NCI-H2081 (cell line): ENCODE results near the gene DOHH.

Experiments
- DNase-seq, 2 experiments: peaks; one replicate each; lab custom pipeline; 2025; lab: John Stamatoyannopoulos, UW

Gene DOHH

DNA sequence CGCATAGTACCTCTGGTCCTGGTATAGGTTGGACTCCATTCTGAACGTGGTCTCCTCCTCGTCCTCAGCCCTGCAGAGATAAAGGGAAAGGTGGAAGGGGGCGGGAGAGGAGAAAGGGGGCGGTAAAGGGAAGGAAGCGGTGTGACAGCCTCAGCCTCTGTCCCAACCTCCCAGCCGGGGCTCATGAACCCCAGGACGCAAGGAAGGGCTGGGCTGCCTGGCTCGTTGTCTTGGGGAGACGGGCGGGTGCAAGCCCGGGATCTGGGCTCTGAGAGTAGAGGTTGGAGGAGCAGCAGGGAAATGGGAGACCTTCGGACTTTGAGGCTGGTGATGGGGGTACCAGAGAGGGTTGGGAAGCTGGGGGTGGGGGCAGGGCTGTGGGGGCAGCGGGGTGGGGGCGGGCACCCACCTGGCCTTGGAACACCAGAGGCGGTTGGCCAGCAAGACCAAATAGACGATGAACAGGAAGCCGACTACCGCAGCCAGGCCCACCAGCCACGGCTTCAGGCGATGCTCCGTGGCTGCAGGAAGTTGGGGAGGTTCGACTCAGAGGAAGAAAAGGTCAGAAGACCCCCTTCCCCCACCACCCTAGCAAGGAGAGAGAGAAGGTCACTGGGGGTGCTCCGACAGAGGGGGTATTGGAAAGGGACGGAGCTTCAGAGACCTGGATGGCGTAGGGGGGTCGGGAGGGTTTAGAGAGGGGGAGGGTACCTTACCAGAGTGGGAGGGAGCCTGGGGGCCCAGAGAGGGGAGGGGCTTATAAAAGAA lies 21.9 kb downstream of the DOHH start:
- no peak for DNase-seq

DNA sequence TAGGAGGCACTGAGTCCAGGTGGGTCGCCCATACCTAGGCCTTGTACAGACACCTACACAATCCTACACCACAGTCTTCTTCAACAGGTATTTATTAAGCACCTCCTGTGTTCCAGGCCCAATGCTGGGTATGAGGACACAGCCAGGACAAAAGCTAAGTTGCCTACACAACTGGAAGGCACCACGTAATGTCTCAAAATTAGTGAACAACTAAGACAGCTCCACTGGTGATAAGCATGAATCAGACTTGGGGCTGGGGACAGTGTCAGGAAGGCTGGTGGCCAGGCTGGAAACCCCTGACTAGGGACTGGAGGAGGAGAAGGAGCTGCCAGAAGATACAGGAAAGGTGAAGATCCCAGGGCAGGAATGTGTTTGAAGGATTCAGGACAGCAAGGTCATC lies 22.5 kb downstream of the DOHH start:
- no peak for DNase-seq

DNA sequence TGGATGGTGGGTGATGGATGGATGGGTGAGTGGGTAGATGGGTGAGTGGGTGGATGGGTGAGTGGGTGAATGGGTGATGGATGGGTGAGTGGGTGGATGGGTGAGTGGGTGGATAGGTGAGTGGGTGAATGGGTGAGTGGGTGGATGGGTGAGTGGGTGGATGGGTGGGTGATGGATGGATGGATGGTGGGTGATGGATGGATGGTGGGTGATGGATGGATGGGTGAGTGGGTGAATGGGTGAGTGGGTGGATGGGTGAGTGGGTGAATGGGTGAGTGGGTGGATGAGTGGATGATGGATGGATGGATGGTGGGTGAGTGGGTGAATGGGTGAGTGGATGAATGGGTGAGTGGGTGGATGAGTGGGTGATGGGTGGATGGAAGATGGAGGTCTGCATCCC lies 23.0 kb downstream of the DOHH start:
- no peak for DNase-seq

DNA sequence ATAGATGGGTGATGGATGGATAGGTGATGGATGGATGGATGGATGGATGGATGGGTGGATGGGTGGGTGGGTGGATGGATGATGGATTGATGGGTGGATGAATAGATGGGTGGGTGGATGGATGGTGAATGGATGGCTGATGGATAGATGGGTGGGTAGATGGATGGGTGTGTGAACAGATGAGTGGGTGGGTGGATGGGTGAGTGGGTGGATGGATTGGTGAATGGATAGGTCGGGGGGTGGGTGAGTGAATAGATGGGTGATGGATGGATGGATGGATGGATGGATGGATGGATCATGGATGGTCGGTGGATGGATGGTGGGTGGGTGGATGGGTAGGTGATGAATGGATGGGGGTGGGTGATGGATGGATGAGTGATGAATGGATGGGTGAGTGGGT lies 23.6 kb downstream of the DOHH start:
- no peak for DNase-seq

DNA sequence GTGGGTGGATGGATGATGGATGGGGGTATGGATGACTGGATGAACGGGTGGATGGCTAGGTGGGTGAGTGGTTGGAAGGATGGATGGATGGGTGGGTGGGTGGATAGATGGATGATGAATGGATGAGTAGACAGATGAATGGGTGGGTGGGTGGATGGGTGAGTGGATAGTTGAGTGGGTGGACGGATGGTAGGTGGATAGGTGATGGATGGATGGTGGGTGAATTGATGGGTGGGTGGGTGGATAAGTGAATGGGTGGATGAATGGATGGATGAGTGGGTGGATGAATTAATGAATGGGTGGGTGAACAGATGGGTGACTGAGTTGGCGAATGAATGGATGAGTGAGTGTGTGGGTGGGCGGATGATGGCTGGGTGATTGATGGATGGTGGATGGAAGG lies 25.0 kb downstream of the DOHH start:
- DNase-seq: no peak

DNA sequence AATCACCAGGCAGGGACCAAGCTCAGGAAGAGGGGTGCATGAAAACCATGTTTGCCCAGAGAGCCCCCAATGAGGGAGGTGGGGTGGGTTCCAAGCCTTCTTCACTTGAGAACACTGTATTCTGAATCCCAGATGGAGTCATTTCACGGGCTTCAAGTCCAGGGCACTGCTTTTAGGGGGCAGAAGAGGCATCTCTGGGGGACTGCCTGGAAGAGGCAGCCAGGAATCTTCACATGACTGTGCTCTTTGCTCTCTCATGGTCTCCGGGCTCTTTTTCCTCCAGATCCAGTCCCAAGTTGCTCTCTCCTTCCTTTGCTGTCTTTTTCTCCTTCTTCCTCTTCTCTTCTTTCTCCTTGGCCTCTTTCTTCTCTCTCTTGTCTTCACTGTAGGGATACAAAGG lies 25.9 kb downstream of the DOHH start:
- no peak for DNase-seq

DNA sequence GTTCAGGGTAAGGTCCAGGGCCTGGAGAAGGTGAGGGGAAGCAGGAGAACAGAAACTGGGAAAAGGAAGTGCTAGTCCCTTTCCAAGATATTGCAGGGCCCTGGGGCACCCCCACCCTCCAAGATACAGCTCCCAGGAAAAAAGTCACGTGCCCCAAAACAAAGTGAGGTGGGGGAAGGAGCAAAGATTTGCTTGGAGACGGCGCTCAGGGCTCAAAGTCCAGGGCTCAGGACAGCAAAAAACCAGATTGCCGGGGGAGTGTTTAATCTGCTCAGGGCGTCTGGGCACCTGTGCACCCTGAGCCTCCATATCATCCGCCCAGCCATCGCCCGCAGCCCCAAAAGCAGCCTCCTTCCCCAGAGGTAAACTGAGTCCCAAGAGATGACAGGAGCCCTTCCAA lies 26.5 kb downstream of the DOHH start:
- DNase-seq: no peak

DNA sequence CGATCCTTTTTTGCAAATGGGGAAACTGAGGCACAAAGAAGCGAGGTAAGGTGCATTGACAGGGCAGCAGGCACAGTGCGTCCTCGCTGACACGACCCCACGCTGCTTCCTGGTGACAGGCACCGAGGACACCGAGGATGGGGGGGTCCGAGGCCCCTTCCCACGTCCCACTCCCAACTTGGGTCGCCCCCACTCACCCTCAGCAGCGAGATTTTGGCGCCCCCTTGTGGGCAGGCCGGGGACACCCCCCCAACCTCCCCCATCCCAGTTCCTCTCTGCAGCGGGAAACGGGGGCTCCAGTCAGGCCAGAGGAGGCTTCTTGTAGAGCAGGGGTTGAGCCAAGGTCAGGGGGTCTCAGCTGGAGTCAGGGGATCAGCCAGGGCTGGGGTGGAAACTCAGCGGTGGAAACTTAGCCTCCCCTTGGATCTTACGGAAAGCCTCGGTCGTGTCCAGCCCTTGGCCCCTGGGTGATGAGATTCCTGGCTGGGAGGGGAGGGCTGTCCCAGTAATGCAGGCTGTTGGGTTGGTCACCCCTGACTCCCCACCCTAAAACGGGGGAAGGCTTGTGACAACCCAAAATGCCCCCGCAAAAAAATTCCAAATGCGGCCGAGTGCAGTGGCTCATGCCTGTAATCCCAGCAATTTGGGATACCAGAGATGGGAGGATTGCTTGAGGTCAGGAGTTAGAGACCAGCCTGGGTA lies 28.4 kb downstream of the DOHH start:
- DNase-seq: no peak

DNA sequence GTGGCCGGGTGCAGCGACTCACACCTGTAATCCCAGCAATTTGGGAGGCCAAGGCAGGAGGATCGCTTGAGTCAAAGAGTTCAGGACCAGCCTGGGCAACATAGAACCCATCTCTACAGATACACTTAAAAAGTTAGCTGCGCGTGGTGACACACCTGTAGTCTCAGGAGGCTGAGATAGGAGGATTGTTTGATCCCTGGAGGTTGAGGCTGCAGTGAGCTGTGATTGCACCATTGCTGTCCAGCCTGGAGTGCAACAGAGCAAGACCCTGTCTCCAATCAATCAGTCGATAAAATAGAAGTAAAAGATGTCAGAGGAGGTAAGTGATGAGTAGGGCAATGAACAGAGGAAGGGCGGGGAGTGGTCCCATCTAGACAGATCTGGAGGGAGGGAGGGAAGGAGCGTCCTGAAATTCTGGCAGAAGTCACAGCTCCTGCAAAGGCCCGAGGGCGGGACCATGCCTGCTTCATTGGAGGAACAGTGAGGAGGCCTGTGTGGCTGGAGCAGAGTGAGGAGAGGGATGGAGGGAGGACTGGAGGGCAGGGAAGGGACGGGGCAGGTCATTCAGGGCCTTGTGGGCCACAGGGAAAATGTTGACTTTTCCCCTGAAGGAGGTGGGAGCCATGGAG lies 29.9 kb downstream of the DOHH start:
- no peak for DNase-seq

DNA sequence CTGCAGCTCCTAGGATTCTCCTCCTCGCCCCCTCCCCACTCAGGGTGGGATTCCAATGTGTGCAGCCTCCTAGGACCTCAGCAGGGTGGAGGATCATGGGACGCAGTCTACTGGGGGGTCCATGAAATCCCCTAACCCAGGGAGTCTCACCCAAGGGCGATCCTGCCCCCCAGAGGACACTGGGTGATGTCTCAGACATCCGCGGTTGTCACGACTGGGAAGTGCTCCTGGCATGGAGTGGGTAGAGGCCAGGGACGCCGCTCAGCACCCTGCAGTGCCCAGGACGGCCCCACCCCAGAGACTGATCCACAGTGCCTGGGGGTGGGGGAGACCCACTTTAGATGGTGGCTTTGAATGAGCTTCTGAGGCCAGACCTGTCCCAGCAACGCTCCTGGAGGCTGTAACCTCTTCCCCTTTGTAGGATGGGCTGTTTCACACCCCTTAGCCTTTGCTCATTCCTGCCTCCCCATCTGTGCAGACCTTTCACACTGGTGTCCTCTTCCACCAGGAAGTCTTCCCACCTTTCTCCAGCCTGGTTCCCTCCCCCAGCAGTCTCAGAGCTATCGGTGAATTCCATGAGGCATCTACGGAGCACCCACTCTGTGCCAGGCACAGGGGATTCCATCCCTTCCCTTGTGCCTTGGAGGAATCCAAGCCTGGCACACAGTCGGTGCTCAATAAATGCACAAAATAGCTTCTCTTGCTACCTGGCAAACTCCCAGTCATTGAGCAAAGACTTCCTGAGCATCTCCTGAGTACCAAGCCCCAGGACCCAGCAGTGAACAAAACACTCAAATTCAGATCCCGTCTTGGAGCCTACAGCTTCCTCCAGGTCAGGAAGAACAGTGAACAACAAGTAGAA lies 30.6 kb downstream of the DOHH start:
- DNase-seq: no peak

DNA sequence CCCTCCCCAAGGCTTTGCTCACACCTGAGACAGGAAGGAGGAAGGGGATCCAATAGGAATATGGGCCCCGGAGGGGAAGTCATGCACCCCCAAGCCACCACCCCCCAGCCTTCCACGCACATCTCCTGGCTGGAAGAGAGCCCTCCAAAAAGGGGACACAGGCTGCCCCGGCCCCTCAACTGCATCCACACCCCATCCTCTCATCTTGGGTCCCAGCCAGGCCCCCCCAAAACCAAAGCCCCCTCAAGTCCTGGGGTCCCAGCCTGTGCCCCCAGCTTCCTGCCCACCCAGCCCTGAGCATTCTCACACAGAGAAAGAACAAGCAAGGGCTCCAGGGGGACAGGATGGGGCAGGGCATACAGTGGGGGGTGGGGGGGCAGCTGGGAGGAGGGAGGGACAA lies 32.3 kb downstream of the DOHH start:
- DNase-seq: no peak

DNA sequence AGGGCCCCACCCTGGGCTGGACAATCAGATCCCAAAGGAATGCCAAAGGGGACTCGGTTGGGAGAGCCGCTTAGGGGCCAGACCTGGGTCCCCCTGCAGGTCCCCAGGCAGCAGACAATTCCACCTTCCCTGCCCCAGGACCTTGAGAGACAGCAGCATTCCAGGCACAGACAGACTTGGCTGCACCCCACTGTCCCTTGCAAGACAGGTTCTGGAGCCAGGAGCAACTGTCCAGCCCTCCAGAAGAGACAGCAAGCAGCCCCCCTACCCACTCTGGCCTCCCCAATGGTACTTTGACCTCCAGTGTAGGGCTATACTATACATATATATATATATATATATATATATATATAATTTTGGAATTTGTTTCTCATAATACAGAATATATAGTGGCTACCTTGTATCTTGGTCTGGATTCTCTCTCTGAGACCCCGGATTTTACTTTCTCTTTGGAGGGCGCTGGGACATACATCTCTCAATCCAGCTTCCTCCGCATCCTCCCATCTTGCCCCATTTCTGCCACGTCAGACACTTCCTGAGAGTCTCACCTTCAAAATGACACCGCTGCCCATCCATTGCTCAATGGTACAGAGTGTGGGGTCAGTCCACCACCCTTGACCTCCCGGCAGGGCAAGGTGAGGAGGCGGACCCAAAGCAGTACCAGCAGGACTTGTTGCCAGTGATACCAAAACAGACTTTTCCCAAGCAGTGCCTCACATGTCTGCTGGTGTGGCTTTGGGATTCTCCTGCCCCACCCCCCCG lies 32.9 kb downstream of the DOHH start:
- no peak for DNase-seq

DNA sequence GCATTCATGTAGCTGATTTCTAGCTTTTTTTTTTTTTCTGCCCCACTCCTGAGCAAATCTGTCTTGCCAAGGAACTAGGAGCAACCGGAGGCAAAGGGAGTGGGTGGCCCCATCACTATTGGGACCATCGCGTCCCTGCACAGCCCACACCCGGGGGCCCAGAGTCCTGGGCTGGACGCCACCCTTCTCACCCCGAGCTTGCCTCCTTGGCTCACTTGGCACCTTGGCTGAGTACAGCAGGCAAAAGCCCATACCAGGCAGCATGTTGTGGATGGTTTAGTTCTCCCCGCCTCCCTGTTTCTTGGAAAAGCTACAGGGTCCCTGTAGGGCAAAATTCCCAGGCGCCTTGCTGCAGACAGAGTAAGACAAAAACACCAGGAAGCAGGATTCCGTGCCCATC lies 33.8 kb downstream of the DOHH start:
- no peak for DNase-seq

DNA sequence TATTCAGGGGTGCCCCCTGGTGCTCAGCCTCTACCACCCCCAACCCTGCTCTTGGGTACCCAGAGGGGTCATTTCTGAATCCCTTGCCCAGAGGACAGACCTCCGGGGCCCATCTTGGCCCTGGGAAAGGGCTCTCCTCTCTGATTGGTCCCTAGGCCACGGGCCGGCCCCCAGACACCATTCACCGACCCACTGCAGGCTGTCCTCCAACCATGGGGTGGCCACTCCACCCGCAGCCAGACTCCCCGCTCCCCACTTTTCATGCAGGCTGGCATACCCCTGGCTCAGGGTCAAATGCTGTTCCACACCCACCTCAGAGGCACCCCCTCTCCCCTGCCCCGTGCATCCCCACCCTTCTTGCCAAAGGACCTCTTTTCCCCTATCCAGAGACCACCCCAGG lies 34.9 kb downstream of the DOHH start:
- no peak for DNase-seq

DNA sequence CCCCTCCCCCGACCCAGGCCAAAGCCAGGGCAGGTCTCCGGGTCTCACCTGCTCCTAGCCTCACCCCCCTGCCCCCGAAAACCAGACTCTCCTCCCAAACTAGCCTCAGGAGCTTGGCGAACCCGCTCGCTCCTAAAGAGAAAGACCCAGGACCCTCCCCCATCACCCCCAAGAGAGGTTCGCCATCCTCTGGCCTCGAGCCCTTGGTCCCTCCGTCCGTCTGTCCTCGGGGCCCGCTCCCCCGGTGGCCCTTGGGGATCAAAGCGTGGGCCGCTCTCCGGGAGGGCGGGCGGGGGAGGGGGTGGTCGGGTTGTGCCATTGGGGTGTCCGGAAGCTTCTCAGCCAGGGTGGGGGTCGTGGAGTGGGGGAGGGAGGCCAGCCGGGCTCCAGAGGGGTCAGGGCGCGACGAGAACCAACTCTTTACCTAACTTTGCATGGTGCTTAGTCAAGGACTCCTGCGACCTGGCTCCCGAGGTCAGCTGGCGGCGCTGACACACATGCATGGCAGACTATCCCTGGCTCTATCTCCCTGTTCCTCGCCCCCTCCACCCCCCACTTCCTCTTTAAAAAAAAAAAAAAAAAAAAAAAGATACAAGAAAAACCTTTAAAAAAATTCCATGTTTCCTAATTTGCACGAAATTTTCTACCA lies 35.8 kb downstream of the DOHH start:
- no peak for DNase-seq

DNA sequence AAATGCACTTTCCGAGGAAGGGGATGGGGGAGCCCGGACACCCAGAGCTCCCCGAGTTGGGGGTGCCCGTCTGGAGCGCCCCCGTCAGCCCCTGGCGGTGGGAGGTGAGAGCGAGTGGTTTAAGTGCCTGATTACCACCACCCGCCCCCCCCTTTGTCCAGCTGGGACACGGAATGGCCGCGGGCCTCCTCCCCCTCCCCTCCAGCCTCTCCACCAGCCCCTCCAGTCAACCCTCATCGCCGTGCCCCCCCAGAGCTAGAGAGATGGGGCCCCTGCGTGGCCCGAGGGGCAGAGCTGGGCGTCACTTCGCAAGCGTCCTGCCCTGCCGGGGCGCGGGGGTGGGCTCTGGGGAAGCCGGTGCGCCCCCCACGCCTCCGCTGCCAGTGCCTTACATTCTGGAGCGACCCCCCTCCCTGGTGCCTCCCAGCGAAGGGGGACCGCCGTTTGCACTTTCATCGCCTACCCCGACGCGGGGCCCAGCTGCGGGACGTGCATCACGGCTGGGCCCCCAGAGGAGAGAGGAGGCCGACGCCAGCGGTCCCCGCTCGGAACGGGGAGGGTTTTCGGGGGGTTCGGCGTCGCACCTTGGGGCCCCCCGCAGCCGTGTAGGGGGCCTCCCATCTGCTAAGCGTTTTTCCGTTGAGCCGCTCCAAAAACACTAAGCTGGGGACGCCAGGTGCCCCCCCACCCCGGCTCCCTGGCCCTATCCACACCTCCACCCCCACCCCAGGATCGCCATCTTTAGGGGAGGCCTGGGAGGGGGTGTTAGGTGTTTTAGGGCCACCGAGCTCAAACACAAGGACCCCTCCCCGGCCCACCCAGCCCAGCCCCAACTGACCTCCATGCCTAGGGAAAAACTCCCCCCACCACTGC lies 36.5 kb downstream of the DOHH start:
- no peak for DNase-seq

DNA sequence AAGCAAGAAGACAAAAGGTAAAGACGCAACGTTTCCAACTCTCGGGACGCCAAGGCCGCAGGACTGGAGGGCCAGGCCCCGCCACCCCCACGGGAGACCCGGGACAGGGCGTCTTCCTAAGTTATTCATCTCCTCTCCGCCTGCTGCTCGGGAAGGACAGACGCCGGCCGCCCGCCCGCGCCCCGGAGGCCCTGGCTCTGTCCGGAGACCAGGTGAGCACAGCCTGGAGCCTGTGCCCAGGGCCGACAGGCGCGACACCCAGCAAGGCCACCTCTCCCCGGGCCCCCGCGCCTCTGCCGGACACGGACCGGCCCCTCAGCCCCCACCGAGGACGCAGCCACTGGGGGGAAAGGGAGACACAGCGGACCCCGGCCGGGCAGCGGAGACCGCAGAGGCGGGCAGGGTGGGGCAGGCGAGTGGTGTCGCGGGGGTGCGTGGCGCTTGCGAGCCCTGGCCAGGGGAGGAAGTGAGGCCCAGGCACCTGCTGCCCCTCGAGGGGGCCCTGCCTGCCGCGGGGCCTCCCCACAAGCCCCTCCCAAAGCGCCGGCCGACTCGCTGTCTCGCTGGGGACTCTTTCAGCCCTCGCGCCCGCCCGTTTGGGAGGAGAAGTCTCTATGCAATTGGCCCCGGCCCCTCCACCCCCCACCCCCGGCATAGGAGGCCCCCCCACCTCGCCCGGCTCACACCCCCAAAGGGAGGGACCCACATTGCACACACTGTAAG lies 37.3 kb downstream of the DOHH start:
- no peak for DNase-seq

DNA sequence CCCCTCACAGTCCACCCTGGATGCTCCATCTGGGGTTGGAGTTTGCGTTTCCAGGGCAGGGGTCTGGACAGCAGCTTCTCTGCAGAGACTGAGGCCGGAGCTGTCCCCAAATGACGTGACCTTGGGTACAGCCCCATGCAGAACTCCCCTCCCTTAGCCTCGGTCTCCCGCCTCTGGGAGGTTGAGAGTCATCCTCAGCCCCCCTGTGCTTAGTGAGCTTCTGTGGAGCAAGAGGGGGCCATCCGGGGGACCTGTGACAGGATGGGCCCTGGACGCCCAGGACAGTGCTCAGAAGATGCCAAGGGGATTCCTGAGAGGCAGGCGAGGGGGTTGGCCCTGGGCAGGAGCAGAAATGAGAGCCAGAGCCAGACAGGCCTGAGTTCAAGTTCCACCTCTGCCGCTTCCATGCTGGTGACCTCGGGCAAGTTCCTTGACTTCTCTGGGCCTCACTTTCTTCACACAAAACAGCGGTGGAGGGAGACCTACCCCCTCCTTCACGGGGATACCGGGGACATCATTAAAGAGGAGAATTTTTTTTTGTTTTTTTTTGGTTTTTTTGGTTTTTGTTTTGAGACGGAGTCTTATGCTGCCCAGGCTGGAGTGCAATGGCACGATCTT lies 40.4 kb downstream of the DOHH start:
- DNase-seq: no peak
